Upper lobe of left lung (tissue), 6 donors: ENCODE results near the gene GRIK3. TPM values are rescaled to one million over a fixed set of nuclear protein-coding genes. Genes with fewer than 3 reads are reported as not detected.

Experiments used
- ATAC-seq, 2 donors: fragments of 200-7000 bp; cut with Tn5 transposase; one replicate each; pipeline ENCODE4 v1.9.1; 2022; ENCODE audit warnings: mild to moderate bottlenecking in 2 of 2, moderate library complexity in 2 of 2; ENCODE audit not compliant: low FRiP score in 2 of 2
- DNase-seq, 2 donors: peaks; one replicate each; pipeline ENCODE4 v3.0.0-alpha.2; 2019 to 2020
- H3K27ac ChIP-seq, 4 donors: fragments of 200-600 bp; sonication (generic); one replicate each; pipeline ENCODE4 v1.5.1; 2016 to 2019
- H3K27me3 ChIP-seq, 4 donors: fragments of 200-600 bp; sonication (generic); one replicate each; pipeline ENCODE4 v1.5.1; 2017 to 2019
- H3K36me3 ChIP-seq, 4 donors: fragments of 200-600 bp; sonication (generic); one replicate each; pipeline ENCODE4 v1.5.1; 2016 to 2019
- H3K4me1 ChIP-seq, 4 donors: fragments of 200-600 bp; sonication (generic); one replicate each; pipeline ENCODE4 v1.5.1; 2018 to 2019
- H3K4me3 ChIP-seq, 4 donors: fragments of 200-600 bp; sonication (generic); one replicate each; pipeline ENCODE4 v1.5.1; 2017 to 2019; ENCODE audit warnings: mild to moderate bottlenecking in 2 of 4, moderate library complexity in 1 of 4
- H3K9me3 ChIP-seq, 4 donors: fragments of 200-600 bp; sonication (generic); one replicate each; pipeline ENCODE4 v1.5.1; 2018 to 2019
- EP300 ChIP-seq, 4 donors: sonication (generic); formaldehyde crosslinking; IDR thresholded peaks; one replicate each; pipeline ENCODE4 v1.5.1; 2017; ENCODE audit warnings: antibody characterized with exemption in 4 of 4, control low read depth in 2 of 4
- POLR2A ChIP-seq, 4 donors: fragments of 450-650 bp; IDR thresholded peaks; one replicate each; pipeline ENCODE4 v1.5.1; 2016 to 2017; ENCODE audit warnings: antibody characterized with exemption in 4 of 4, mild to moderate bottlenecking in 2 of 4
- POLR2AphosphoS5 ChIP-seq, 2 donors: sonication (generic); formaldehyde crosslinking; IDR thresholded peaks; one replicate each; pipeline ENCODE4 v1.5.1; 2017; ENCODE audit warnings: antibody characterized with exemption in 2 of 2
- WGBS, 2 donors: methylation state at CpG; one replicate each; pipeline ENCODE4 v1.1.5; 2017 to 2018; 5-methylcytosine and 5-hydroxymethylcytosine counted together
- total RNA-seq, 6 donors: library from RNA; depleted of rRNA in 4 of 6; stranded (reverse); fragments of >200 nt in 4 of 6; gene quantifications; one replicate each; pipeline versions ENCODE4 v1.1.0 to v1.2.1, GENCODE V29; 2016 to 2021
- TF ChIP-seq, protein P1 (sequence below), 6 experiments: fragments of 450-650 bp in 4 of 6; fragments of 200-600 bp in 2 of 6; sonication (generic) in 2 of 6; IDR thresholded peaks; one replicate each; pipeline ENCODE4 v1.5.1; 2016 to 2019; ENCODE audit warnings: antibody characterized with exemption in 6 of 6
- donor health status: DM: no; HTN: no; CAD: no; lungs with moderate emphysema.
- donor health status: DM: no; HTN: yes; CAD: no; lungs with severe emphysema.

The GRIK3 gene
- total RNA-seq, 6 donors from 2014 or later, result 0.10 to 0.22 TPM; not detected in 4

- WGBS, 2 donors, result 52 to 57% methylated on average over 5 of the region's 5 CpGs
- no peak for ATAC-seq
- Histone ChIP-seq H3K4me3 (no peak overlapping the region), H3K27me3 (no peaks in the 10 kb centered on the region), H3K36me3 (no peaks in the 10 kb centered on the region), H3K4me1 (no peaks in the 10 kb centered on the region), H3K27ac (no peak overlapping the region), H3K9me3 (no peaks in the 10 kb centered on the region)
- no peak for TF ChIP-seq POLR2A (IDR thresholded peaks at IDR 0.05)
- no peak for TF ChIP-seq EP300 (IDR thresholded peaks at IDR 0.05)
- TF ChIP-seq POLR2AphosphoS5 (IDR thresholded peaks at IDR 0.05), result no peak
- TF ChIP-seq, protein P1, sequence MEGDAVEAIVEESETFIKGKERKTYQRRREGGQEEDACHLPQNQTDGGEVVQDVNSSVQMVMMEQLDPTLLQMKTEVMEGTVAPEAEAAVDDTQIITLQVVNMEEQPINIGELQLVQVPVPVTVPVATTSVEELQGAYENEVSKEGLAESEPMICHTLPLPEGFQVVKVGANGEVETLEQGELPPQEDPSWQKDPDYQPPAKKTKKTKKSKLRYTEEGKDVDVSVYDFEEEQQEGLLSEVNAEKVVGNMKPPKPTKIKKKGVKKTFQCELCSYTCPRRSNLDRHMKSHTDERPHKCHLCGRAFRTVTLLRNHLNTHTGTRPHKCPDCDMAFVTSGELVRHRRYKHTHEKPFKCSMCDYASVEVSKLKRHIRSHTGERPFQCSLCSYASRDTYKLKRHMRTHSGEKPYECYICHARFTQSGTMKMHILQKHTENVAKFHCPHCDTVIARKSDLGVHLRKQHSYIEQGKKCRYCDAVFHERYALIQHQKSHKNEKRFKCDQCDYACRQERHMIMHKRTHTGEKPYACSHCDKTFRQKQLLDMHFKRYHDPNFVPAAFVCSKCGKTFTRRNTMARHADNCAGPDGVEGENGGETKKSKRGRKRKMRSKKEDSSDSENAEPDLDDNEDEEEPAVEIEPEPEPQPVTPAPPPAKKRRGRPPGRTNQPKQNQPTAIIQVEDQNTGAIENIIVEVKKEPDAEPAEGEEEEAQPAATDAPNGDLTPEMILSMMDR (IDR thresholded peaks at IDR 0.05), result no peak
- no peak for DNase-seq
These were observed 268.5 kb downstream of the GRIK3 start for GRCh38 chr1:36765785-36766300.

DNA sequence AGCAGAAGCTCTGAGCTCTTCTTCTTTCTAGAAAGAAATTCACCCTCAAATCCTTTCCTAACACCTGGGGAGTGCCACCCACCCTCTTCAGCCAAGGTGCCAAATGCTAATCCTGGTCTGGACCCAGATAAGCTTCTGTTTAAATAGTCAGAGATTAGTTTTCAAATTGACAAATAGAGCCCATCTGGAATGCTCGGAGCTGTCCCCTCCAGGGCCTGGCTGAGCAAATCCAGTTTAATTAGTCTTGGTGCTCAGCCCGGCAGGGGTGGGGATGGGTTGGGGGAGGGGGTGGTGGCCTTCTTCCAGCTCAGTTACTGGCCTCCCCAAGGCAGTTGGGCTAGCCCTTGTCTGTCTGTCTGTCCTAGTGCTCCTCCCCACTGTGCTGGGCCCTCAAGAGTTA is 269.5 kb downstream of the GRIK3 start:
- H3K36me3 ChIP-seq, result no peaks in the 10 kb centered on the region
- DNase-seq (no peak), ATAC-seq (no peak)
- no peaks in the 10 kb centered on the region for H3K4me1 ChIP-seq
- H3K9me3 ChIP-seq, result no peaks in the 10 kb centered on the region
- WGBS, 2 donors, result 18 to 26% methylated on average over 2 of the region's 2 CpGs
- no peak overlapping the region for H3K4me3 ChIP-seq
- TF ChIP-seq EP300 (IDR thresholded peaks at IDR 0.05) (no peak), POLR2AphosphoS5 (IDR thresholded peaks at IDR 0.05) (no peak), POLR2A (IDR thresholded peaks at IDR 0.05) (no peak)
- TF ChIP-seq, protein P1 (IDR thresholded peaks at IDR 0.05), result no peak
- H3K27me3 ChIP-seq, result no peaks in the 10 kb centered on the region
- no peak overlapping the region for H3K27ac ChIP-seq

DNA sequence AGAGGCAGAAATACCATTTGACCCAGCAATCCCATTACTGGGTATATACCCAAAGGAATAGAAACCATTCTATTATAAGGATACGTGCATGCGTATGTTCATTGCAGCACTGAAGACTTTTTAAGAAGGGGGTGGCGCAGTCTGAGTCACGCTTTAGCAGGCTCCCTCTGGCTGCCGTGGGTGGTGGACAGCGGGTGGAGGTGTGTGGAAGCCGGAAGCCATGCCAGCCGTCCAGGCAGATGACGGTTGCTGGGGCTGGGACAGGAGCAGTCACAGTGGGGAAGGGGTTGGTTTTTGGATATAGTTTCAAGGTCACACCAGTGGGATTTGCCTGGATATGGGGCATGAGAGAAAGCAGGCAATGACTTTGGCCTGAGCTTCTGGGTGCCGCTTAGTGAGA is 270.5 kb downstream of the GRIK3 start:
- TF ChIP-seq POLR2AphosphoS5 (IDR thresholded peaks at IDR 0.05), result no peak
- TF ChIP-seq, protein P1 (IDR thresholded peaks at IDR 0.05), result no peak
- no peak for TF ChIP-seq POLR2A (IDR thresholded peaks at IDR 0.05)
- no peak for TF ChIP-seq EP300 (IDR thresholded peaks at IDR 0.05)
- 92% methylated on average over 10 of the region's 10 CpGs for whole genome bisulfite sequencing, 2 donors
- Histone ChIP-seq H3K4me1 (no peaks in the 10 kb centered on the region), H3K27ac (no peak overlapping the region), H3K4me3 (no peak overlapping the region), H3K36me3 (no peaks in the 10 kb centered on the region), H3K9me3 (peaks cover 0 to 5% (median 2%) of the 10 kb centered on the region in 4 donors), H3K27me3 (no peaks in the 10 kb centered on the region)
- DNase-seq (peak in 1 of 2 donors; percentile 33), ATAC-seq (no peak)

- Histone ChIP-seq H3K27me3 (no peaks in the 10 kb centered on the region), H3K4me3 (no peak overlapping the region), H3K36me3 (no peaks in the 10 kb centered on the region), H3K4me1 (no peaks in the 10 kb centered on the region), H3K27ac (no peak overlapping the region), H3K9me3 (peaks cover 0 to 5% (median 2%) of the 10 kb centered on the region in 4 donors)
- WGBS, 2 donors, result 70 to 74% methylated on average over 3 of the region's 3 CpGs
- DNase-seq (no peak), ATAC-seq (no peak)
- TF ChIP-seq EP300 (IDR thresholded peaks at IDR 0.05) (no peak), POLR2AphosphoS5 (IDR thresholded peaks at IDR 0.05) (no peak), POLR2A (IDR thresholded peaks at IDR 0.05) (no peak)
- TF ChIP-seq, protein P1 (IDR thresholded peaks at IDR 0.05), result no peak
These were observed 272.1 kb downstream of the GRIK3 start for GRCh38 chr1:36762174-36762573.

GRCh38 chr1:36761113-36761512 is 273.2 kb downstream of the GRIK3 start:
- Histone ChIP-seq H3K36me3 (no peaks in the 10 kb centered on the region), H3K27ac (no peak overlapping the region), H3K9me3 (peaks cover 0 to 5% (median 2%) of the 10 kb centered on the region in 4 donors), H3K4me1 (no peaks in the 10 kb centered on the region), H3K4me3 (no peak overlapping the region), H3K27me3 (no peaks in the 10 kb centered on the region)
- ATAC-seq (no peak), DNase-seq (no peak)
- TF ChIP-seq POLR2AphosphoS5 (IDR thresholded peaks at IDR 0.05) (no peak), EP300 (IDR thresholded peaks at IDR 0.05) (no peak), POLR2A (IDR thresholded peaks at IDR 0.05) (no peak)
- TF ChIP-seq, protein P1 (IDR thresholded peaks at IDR 0.05), result no peak
